BJ (cell line): Measurements from ENCODE around the gene IL18RAP. TPM values are rescaled to one million over a fixed set of nuclear protein-coding genes. Genes with fewer than 3 reads are reported as not detected.

ENCODE experiments used
- CTCF ChIA-PET: fragments of 350-600 bp; formaldehyde crosslinking; extraction: SDS; loops from one replicate; lab custom pipeline; 2021; ENCODE audit warnings: antibody characterized with exemption, inconsistent platforms; lab: Yijun Ruan, JAX
- POLR2A ChIA-PET: fragments of 300-600 bp; sonication (Branson Sonifier 250); formaldehyde crosslinking; extraction: SDS; loops from one replicate; lab custom pipeline; 2021; ENCODE audit warnings: antibody characterized with exemption; lab: Charles Lee
- DNase-seq: peaks from one replicate; pipeline ENCODE4 v3.0.0-alpha.2; 2011; ENCODE audit warnings: low read depth
- H3K27me3 ChIP-seq: 2 replicates; pipeline ENCODE4 v1.6.0; 2011; ENCODE audit warnings: low read length; ENCODE audit not compliant: control insufficient read depth, insufficient read depth
- H3K36me3 ChIP-seq: 2 replicates; pipeline ENCODE4 v1.5.1; 2011; ENCODE audit warnings: low read length; ENCODE audit not compliant: control insufficient read depth, insufficient read depth
- H3K4me3 ChIP-seq: 2 replicates; pipeline ENCODE4 v1.5.1; 2011; ENCODE audit warnings: low read depth, mild to moderate bottlenecking, control low read depth, low read length
- CTCF ChIP-seq: IDR thresholded peaks from 2 replicates; pipeline ENCODE4 v1.5.1; 2011; ENCODE audit warnings: low read depth, mild to moderate bottlenecking, control low read depth, inconsistent platforms, low read length, moderate library complexity; ENCODE audit not compliant: insufficient read depth
- polyA plus RNA-seq: library from polyadenylated mRNA; depleted of rRNA; stranded (reverse); fragments of >200 nt; gene quantifications from 2 replicates; pipeline ENCODE4 v1.2.3, GENCODE V29; 2011

IL18RAP gene
- polyA plus RNA-seq, 1 experiment, result not detected

- peaks cover 2% of the 10 kb centered on the region for H3K27me3 ChIP-seq
- DNase-seq, result no peak
- ChIA-PET CTCF (interaction anchor here (1.0 to 11.5 kb wide), 4 partner anchors 9 to 167 kb away, joined by 3 to 124 read pairs (median 16); no protein-coding TSS in a partner anchor), POLR2A (no interaction called here)
- no peak overlapping the region for H3K4me3 ChIP-seq
- no peaks in the 10 kb centered on the region for H3K36me3 ChIP-seq
- TF ChIP-seq CTCF, result no peak
These were observed 47.2 kb downstream of the IL18RAP start for GRCh38 chr2:102470168-102470567.

GRCh38 chr2:102473020-102473419 is 50.1 kb downstream of the IL18RAP start, which contains the start of gene SLC9A4:
SLC9A4 (plus strand) TSS chr2:102473226; CDS start chr2:102473760, 534 bp downstream.
- H3K36me3 ChIP-seq, result no peaks in the 10 kb centered on the region
- CTCF ChIA-PET, result interaction anchor here (0.6 to 11.5 kb wide), 23 partner anchors 9 to 333 kb away, joined by 3 to 124 read pairs (median 5); partner anchors contain the start of gene SLC9A2
- no peak within 1 kb of the TSS for H3K4me3 ChIP-seq
- peak; percentile 4 for DNase-seq
- POLR2A ChIA-PET, result no interaction called here
- peak; percentile 90 for TF ChIP-seq CTCF
- H3K27me3 ChIP-seq, result peaks cover 4% of the 10 kb centered on the region

GRCh38 chr2:102473631-102474030 is 50.7 kb downstream of the IL18RAP start:
- H3K27me3 ChIP-seq, result peaks cover 4% of the 10 kb centered on the region
- ChIA-PET CTCF (interaction anchor here (0.6 to 11.5 kb wide), 23 partner anchors 9 to 332 kb away, joined by 3 to 124 read pairs (median 5); partner anchors contain the start of gene SLC9A2), POLR2A (no interaction called here)
- DNase-seq, result no peak
- no peak overlapping the region for H3K4me3 ChIP-seq
- H3K36me3 ChIP-seq, result no peaks in the 10 kb centered on the region
- TF ChIP-seq CTCF, result no peak

- H3K4me3 ChIP-seq, result no peak overlapping the region
- H3K27me3 ChIP-seq, result peaks cover 4% of the 10 kb centered on the region
- no peak for TF ChIP-seq CTCF
- H3K36me3 ChIP-seq, result no peaks in the 10 kb centered on the region
- no peak for DNase-seq
- ChIA-PET CTCF (interaction anchor here (0.8 to 11.5 kb wide), 6 partner anchors 9 to 140 kb away, joined by 3 to 124 read pairs (median 18); no protein-coding TSS in a partner anchor), POLR2A (no interaction called here)
These were observed 51.8 kb downstream of the IL18RAP start for GRCh38 chr2:102474785-102475184.

GRCh38 chr2:102478686-102479470 is 55.9 kb downstream of the IL18RAP start:
- POLR2A ChIA-PET, result no interaction called here
- Histone ChIP-seq H3K36me3 (no peaks in the 10 kb centered on the region), H3K27me3 (peaks cover 3% of the 10 kb centered on the region), H3K4me3 (no peak overlapping the region)
- TF ChIP-seq CTCF, result no peak
- DNase-seq, result no peak
- CTCF ChIA-PET, result interaction anchor here (1.0 to 11.5 kb wide), 2 partner anchors 13 to 136 kb away, joined by 3 to 124 read pairs; no protein-coding TSS in a partner anchor
